GM12878 (cell line): ENCODE results near the gene MYO9B.

Experiments used
- POLR2A ChIP-seq: IDR thresholded peaks from 2 replicates; pipeline ENCODE4 v1.6.1; 2011; ENCODE audit warnings: low read depth, mild to moderate bottlenecking, low read length
- POLR2AphosphoS2 ChIP-seq: IDR thresholded peaks from 2 replicates; pipeline ENCODE4 v1.6.1; 2011; ENCODE audit warnings: low read depth, mild to moderate bottlenecking, low read length, improper control_type of control experiment, moderate library complexity
- TF ChIP-seq, protein P1 (sequence below), 3 experiments: IDR thresholded peaks in 2 of 3; conservative IDR thresholded peaks in 1 of 3; 2 replicates each; pipeline ENCODE4 v1.5.1; 2011; ENCODE audit warnings: low read depth in 3 of 3, low read length in 3 of 3, mild to moderate bottlenecking in 3 of 3, control low read depth in 2 of 3, moderate library complexity in 2 of 3, inconsistent platforms in 1 of 3, mixed read lengths in 1 of 3; ENCODE audit not compliant: control insufficient read depth in 2 of 3, insufficient read depth in 1 of 3; ENCODE audit errors: extremely low read depth in 1 of 3

- TF ChIP-seq POLR2A (peak; percentile 22; the same call in 1 of the 2 replicates), POLR2AphosphoS2 (no peak)
- TF ChIP-seq, protein P1, sequence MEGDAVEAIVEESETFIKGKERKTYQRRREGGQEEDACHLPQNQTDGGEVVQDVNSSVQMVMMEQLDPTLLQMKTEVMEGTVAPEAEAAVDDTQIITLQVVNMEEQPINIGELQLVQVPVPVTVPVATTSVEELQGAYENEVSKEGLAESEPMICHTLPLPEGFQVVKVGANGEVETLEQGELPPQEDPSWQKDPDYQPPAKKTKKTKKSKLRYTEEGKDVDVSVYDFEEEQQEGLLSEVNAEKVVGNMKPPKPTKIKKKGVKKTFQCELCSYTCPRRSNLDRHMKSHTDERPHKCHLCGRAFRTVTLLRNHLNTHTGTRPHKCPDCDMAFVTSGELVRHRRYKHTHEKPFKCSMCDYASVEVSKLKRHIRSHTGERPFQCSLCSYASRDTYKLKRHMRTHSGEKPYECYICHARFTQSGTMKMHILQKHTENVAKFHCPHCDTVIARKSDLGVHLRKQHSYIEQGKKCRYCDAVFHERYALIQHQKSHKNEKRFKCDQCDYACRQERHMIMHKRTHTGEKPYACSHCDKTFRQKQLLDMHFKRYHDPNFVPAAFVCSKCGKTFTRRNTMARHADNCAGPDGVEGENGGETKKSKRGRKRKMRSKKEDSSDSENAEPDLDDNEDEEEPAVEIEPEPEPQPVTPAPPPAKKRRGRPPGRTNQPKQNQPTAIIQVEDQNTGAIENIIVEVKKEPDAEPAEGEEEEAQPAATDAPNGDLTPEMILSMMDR (IDR thresholded peaks at IDR 0.05 in 2 of 3, conservative IDR thresholded peaks at IDR 0.05 in 1 of 3; ENCODE audit: control insufficient read depth in 2 of 3, extremely low read depth in 1 of 3, insufficient read depth in 1 of 3, low read depth in 3 of 3, low read length in 3 of 3): no peak
Observed at GRCh38 chr19:17055636-17056035, 19.9 kb upstream of the MYO9B start.
